WTC11 (cell line): ENCODE data around the gene GPR63. TPM values are rescaled to one million over a fixed set of nuclear protein-coding genes. Genes with fewer than 3 reads are reported as not detected.

Experiments
- ATAC-seq: fragments of 200-7000 bp; cut with Tn5 transposase; 2 replicates; pipeline ENCODE4 v1.10.0; 2021; ENCODE audit warnings: mild to moderate bottlenecking, moderate library complexity
- CTCF ChIA-PET: fragments of 300-600 bp; sonication (Branson Sonifier 250); formaldehyde crosslinking; loops from one replicate; lab custom pipeline; 2021; ENCODE audit warnings: antibody characterized with exemption; lab: Charles Lee
- POLR2A ChIA-PET: fragments of 350-600 bp; sonication (Branson Sonifier 250); formaldehyde crosslinking; loops from one replicate; lab custom pipeline; 2021; ENCODE audit warnings: antibody characterized with exemption; lab: Charles Lee
- DNase-seq: peaks from one replicate; pipeline ENCODE4 v3.0.0; 2021; ENCODE audit warnings: low spot score
- H3K27ac Mint-ChIP-seq: 2 replicates; pipeline ENCODE4 v1.8.0; 2021; ENCODE audit warnings: mixed read lengths
- H3K27me3 Mint-ChIP-seq: 2 replicates; pipeline ENCODE4 v1.8.0; 2021; ENCODE audit warnings: low read depth, mild to moderate bottlenecking, moderate library complexity, mixed read lengths
- H3K36me3 Mint-ChIP-seq: 2 replicates; pipeline ENCODE4 v1.8.0; 2021; ENCODE audit warnings: mixed read lengths
- H3K4me1 Mint-ChIP-seq: 2 replicates; pipeline ENCODE4 v1.8.0; 2022; ENCODE audit warnings: mixed read lengths
- H3K4me3 Mint-ChIP-seq: 2 replicates; pipeline ENCODE4 v1.8.0; 2021; ENCODE audit warnings: mild to moderate bottlenecking, moderate library complexity, mixed read lengths
- H3K9me3 Mint-ChIP-seq: 2 replicates; pipeline ENCODE4 v1.8.0; 2021; ENCODE audit warnings: mixed read lengths
- ATF1 ChIP-seq: sonication (generic); formaldehyde crosslinking; IDR thresholded peaks from 2 replicates; pipeline ENCODE4 v1.8.1; 2023; ENCODE audit warnings: mild to moderate bottlenecking, moderate library complexity, missing genetic modification reagents
- ESRRA ChIP-seq: sonication (generic); formaldehyde crosslinking; IDR thresholded peaks from 2 replicates; pipeline ENCODE4 v1.8.1; 2022; ENCODE audit warnings: mild to moderate bottlenecking, missing genetic modification reagents, borderline replicate concordance
- FOXJ3 ChIP-seq: sonication (generic); formaldehyde crosslinking; IDR thresholded peaks from 2 replicates; pipeline ENCODE4 v1.9.0; 2021; ENCODE audit warnings: missing genetic modification reagents, mild to moderate bottlenecking, borderline replicate concordance
- FOXP1 ChIP-seq: sonication (generic); formaldehyde crosslinking; IDR thresholded peaks from 2 replicates; pipeline ENCODE4 v1.8.0; 2022; ENCODE audit warnings: missing genetic modification reagents, mild to moderate bottlenecking, moderate library complexity, borderline replicate concordance
- NFE2L1 ChIP-seq: sonication (generic); formaldehyde crosslinking; IDR thresholded peaks from 2 replicates; pipeline ENCODE4 v1.8.1; 2023; ENCODE audit warnings: missing genetic modification reagents
- NR2C2 ChIP-seq: sonication (generic); formaldehyde crosslinking; IDR thresholded peaks from 2 replicates; pipeline ENCODE4 v1.8.0; 2022; ENCODE audit warnings: mild to moderate bottlenecking, missing genetic modification reagents
- NR3C1 ChIP-seq: sonication (generic); formaldehyde crosslinking; conservative IDR thresholded peaks from 2 replicates; pipeline ENCODE4 v1.8.1; 2023; ENCODE audit warnings: low read depth, mild to moderate bottlenecking, missing genetic modification reagents
- RELA ChIP-seq: sonication (generic); formaldehyde crosslinking; IDR thresholded peaks from 2 replicates; pipeline ENCODE4 v1.8.1; 2022; ENCODE audit warnings: missing genetic modification reagents, mild to moderate bottlenecking, borderline replicate concordance
- SMAD3 ChIP-seq: sonication (generic); formaldehyde crosslinking; IDR thresholded peaks from 2 replicates; pipeline ENCODE4 v1.8.0; 2022; ENCODE audit warnings: missing genetic modification reagents, mild to moderate bottlenecking, borderline replicate concordance
- TCF7 ChIP-seq: sonication (generic); formaldehyde crosslinking; IDR thresholded peaks from 2 replicates; pipeline ENCODE4 v1.8.0; 2022; ENCODE audit warnings: mild to moderate bottlenecking, low read depth, missing genetic modification reagents, moderate library complexity
- TEAD4 ChIP-seq: sonication (generic); formaldehyde crosslinking; IDR thresholded peaks from 2 replicates; pipeline ENCODE4 v1.8.0; 2022; ENCODE audit warnings: mild to moderate bottlenecking, missing genetic modification reagents
- ZNF121 ChIP-seq: sonication (generic); formaldehyde crosslinking; IDR thresholded peaks from 2 replicates; pipeline ENCODE4 v1.8.0; 2023; ENCODE audit warnings: missing genetic modification reagents
- ZNF219 ChIP-seq: sonication (generic); formaldehyde crosslinking; IDR thresholded peaks from 2 replicates; pipeline ENCODE4 v1.8.0; 2023; ENCODE audit warnings: missing genetic modification reagents, mild to moderate bottlenecking, borderline replicate concordance
- total RNA-seq: library from RNA; stranded (reverse); gene quantifications from 3 replicates; pipeline ENCODE4 v1.2.3, GENCODE V29; 2021
- TF ChIP-seq, protein P1 (sequence below): sonication (generic); formaldehyde crosslinking; conservative IDR thresholded peaks from 2 replicates; pipeline ENCODE4 v1.8.1; 2022; ENCODE audit warnings: mild to moderate bottlenecking, missing genetic modification reagents
- TF ChIP-seq, protein P2 (sequence below): fragments of 250-450 bp; sonication (Bioruptor Pico); IDR thresholded peaks from 2 replicates; pipeline ENCODE4 v1.9.0; 2021; ENCODE audit warnings: mild to moderate bottlenecking
- TF ChIP-seq, protein P3 (sequence below): fragments of 250-450 bp; sonication (Bioruptor Pico); IDR thresholded peaks from 2 replicates; pipeline ENCODE4 v1.8.0; 2021; ENCODE audit warnings: mild to moderate bottlenecking
- TF ChIP-seq, protein P4 (sequence below): fragments of 250-450 bp; sonication (Bioruptor Pico); IDR thresholded peaks from 2 replicates; pipeline ENCODE4 v1.9.0; 2021; ENCODE audit warnings: mild to moderate bottlenecking, borderline replicate concordance
- TF ChIP-seq, protein P5 (sequence below): fragments of 250-450 bp; sonication (Bioruptor Pico); conservative IDR thresholded peaks from 2 replicates; pipeline ENCODE4 v1.9.0; 2021; ENCODE audit warnings: mild to moderate bottlenecking
- TF ChIP-seq, protein P6 (sequence below): fragments of 250-450 bp; sonication (Bioruptor Pico); IDR thresholded peaks from 2 replicates; pipeline ENCODE4 v1.9.0; 2021; ENCODE audit warnings: mild to moderate bottlenecking
- TF ChIP-seq, protein P7 (sequence below): sonication (generic); formaldehyde crosslinking; IDR thresholded peaks from 2 replicates; pipeline ENCODE4 v1.8.1; 2022; ENCODE audit warnings: low read depth, missing genetic modification reagents, borderline replicate concordance

Gene GPR63
- total RNA-seq, 1 experiment from 2014 or later: 7.8 TPM

DNA sequence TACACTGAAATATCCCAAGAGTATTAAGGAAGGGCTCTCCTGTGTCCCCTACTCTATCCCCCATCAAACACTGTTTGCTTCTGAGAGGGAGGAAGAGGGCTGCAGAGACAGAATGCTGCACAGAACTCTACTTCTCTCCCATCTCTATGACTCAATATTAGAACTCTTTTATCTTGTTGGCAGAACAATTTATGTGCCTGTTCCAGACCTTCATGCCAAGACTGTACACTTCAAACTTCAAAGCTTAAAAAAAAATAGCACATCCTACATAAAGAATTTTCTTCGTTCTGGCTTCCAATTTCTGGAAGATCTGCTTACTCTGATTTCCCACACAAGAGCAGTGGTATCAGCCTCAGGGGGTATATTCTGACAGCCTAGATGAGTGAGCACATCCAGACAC lies 19.6 kb upstream of the GPR63 start:
- Mint-ChIP-seq H3K27ac (no peak overlapping the region), H3K4me1 (peaks cover 5% of the 10 kb centered on the region; the same call in 1 of the 2 replicates), H3K36me3 (peaks cover 19% of the 10 kb centered on the region), H3K4me3 (no peak overlapping the region), H3K9me3 (peaks cover 51% of the 10 kb centered on the region), H3K27me3 (peaks cover 4% of the 10 kb centered on the region; the same call in 1 of the 2 replicates)
- ChIA-PET POLR2A (no interaction called here), CTCF (no interaction called here)
- ATAC-seq: no peak
- no peak for DNase-seq
- no peak for TF ChIP-seq NR2C2
- TF ChIP-seq ATF1 (CRISPR knock-in tag): no peak
- no peak for TF ChIP-seq ZNF121 (CRISPR knock-in tag)
- TF ChIP-seq, protein P1, sequence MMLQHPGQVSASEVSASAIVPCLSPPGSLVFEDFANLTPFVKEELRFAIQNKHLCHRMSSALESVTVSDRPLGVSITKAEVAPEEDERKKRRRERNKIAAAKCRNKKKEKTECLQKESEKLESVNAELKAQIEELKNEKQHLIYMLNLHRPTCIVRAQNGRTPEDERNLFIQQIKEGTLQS (CRISPR knock-in tag): no peak
- TF ChIP-seq, protein P2, sequence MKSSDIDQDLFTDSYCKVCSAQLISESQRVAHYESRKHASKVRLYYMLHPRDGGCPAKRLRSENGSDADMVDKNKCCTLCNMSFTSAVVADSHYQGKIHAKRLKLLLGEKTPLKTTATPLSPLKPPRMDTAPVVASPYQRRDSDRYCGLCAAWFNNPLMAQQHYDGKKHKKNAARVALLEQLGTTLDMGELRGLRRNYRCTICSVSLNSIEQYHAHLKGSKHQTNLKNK: no peak
- TF ChIP-seq NFE2L1 (CRISPR knock-in tag): no peak
- no peak for TF ChIP-seq SMAD3 (CRISPR knock-in tag)
- TF ChIP-seq FOXP1 (CRISPR knock-in tag): no peak
- TF ChIP-seq, protein P3, sequence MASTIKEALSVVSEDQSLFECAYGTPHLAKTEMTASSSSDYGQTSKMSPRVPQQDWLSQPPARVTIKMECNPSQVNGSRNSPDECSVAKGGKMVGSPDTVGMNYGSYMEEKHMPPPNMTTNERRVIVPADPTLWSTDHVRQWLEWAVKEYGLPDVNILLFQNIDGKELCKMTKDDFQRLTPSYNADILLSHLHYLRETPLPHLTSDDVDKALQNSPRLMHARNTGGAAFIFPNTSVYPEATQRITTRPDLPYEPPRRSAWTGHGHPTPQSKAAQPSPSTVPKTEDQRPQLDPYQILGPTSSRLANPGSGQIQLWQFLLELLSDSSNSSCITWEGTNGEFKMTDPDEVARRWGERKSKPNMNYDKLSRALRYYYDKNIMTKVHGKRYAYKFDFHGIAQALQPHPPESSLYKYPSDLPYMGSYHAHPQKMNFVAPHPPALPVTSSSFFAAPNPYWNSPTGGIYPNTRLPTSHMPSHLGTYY (CRISPR knock-in tag): no peak
- no peak for TF ChIP-seq TCF7 (CRISPR knock-in tag)
- TF ChIP-seq TEAD4: no peak
- TF ChIP-seq, protein P4, sequence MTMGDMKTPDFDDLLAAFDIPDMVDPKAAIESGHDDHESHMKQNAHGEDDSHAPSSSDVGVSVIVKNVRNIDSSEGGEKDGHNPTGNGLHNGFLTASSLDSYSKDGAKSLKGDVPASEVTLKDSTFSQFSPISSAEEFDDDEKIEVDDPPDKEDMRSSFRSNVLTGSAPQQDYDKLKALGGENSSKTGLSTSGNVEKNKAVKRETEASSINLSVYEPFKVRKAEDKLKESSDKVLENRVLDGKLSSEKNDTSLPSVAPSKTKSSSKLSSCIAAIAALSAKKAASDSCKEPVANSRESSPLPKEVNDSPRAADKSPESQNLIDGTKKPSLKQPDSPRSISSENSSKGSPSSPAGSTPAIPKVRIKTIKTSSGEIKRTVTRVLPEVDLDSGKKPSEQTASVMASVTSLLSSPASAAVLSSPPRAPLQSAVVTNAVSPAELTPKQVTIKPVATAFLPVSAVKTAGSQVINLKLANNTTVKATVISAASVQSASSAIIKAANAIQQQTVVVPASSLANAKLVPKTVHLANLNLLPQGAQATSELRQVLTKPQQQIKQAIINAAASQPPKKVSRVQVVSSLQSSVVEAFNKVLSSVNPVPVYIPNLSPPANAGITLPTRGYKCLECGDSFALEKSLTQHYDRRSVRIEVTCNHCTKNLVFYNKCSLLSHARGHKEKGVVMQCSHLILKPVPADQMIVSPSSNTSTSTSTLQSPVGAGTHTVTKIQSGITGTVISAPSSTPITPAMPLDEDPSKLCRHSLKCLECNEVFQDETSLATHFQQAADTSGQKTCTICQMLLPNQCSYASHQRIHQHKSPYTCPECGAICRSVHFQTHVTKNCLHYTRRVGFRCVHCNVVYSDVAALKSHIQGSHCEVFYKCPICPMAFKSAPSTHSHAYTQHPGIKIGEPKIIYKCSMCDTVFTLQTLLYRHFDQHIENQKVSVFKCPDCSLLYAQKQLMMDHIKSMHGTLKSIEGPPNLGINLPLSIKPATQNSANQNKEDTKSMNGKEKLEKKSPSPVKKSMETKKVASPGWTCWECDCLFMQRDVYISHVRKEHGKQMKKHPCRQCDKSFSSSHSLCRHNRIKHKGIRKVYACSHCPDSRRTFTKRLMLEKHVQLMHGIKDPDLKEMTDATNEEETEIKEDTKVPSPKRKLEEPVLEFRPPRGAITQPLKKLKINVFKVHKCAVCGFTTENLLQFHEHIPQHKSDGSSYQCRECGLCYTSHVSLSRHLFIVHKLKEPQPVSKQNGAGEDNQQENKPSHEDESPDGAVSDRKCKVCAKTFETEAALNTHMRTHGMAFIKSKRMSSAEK: no peak
- no peak for TF ChIP-seq ESRRA (CRISPR knock-in tag)

DNA sequence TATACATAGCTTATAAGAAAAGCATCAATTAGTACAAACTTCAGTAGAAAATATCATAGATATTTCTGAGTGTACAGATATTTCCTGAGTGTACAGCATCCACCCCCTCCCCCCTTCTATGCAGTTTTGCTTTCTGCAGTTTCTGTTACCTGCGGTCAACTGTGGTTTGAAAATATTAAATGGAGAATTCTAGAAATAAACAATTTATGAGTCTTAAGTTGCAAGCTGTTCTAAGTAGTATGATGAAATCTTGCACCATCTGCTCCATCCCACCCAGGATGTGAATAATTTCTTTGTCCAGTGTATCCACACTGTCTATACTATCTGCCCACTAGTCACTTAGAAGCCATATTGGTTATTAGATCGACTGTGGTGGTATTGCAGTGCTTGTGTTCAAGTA lies 15.8 kb upstream of the GPR63 start:
- no peak for DNase-seq
- H3K4me3 Mint-ChIP-seq: no peak overlapping the region
- H3K4me1 Mint-ChIP-seq: 0 out of 2 replicates have a peak, but pooled peaks cover 2% of the 10 kb centered on the region
- H3K27me3 Mint-ChIP-seq: peaks cover 4% of the 10 kb centered on the region; the same call in 1 of the 2 replicates
- CTCF ChIA-PET: no interaction called here
- no peak overlapping the region for H3K27ac Mint-ChIP-seq
- no peak for ATAC-seq
- POLR2A ChIA-PET: no interaction called here
- TF ChIP-seq NFE2L1 (CRISPR knock-in tag): no peak
- TF ChIP-seq, protein P5, sequence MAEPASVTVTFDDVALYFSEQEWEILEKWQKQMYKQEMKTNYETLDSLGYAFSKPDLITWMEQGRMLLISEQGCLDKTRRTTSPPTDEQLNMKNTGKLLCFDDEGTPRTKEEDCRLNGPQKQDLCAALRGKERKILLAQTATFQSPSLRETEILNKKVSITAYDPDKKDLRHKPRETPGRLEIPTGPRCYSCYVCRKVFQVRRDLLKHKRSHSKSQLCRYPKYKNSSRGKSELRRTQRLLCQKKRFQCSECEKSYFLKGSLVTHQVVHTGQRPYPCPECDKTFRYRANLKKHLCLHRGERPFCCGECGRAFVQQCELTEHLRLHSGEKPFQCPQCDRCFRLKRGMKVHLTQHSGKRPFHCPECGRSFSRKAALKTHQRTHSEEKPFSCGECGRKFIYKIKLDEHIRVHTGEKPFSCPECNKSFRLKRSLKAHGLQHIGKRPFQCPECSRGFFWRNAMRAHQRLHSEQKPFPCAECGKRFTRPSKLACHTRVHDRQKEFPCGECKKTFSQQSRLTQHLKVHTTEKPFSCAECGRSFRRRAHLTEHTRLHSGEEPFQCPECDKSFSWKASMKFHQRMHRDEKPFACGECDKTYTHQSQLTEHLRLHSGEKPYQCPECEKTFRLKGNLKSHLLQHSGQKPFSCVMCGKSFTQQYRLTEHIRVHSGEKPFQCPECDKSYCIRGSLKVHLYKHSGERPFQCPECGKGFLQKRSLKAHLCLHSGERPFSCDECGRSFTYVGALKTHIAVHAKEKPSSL (CRISPR knock-in tag): no peak
- TF ChIP-seq NR3C1 (CRISPR knock-in tag): no peak
- TF ChIP-seq, protein P6, sequence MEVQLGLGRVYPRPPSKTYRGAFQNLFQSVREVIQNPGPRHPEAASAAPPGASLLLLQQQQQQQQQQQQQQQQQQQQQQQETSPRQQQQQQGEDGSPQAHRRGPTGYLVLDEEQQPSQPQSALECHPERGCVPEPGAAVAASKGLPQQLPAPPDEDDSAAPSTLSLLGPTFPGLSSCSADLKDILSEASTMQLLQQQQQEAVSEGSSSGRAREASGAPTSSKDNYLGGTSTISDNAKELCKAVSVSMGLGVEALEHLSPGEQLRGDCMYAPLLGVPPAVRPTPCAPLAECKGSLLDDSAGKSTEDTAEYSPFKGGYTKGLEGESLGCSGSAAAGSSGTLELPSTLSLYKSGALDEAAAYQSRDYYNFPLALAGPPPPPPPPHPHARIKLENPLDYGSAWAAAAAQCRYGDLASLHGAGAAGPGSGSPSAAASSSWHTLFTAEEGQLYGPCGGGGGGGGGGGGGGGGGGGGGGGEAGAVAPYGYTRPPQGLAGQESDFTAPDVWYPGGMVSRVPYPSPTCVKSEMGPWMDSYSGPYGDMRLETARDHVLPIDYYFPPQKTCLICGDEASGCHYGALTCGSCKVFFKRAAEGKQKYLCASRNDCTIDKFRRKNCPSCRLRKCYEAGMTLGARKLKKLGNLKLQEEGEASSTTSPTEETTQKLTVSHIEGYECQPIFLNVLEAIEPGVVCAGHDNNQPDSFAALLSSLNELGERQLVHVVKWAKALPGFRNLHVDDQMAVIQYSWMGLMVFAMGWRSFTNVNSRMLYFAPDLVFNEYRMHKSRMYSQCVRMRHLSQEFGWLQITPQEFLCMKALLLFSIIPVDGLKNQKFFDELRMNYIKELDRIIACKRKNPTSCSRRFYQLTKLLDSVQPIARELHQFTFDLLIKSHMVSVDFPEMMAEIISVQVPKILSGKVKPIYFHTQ: no peak
- no peak for TF ChIP-seq FOXJ3 (CRISPR knock-in tag)
- TF ChIP-seq, protein P7, sequence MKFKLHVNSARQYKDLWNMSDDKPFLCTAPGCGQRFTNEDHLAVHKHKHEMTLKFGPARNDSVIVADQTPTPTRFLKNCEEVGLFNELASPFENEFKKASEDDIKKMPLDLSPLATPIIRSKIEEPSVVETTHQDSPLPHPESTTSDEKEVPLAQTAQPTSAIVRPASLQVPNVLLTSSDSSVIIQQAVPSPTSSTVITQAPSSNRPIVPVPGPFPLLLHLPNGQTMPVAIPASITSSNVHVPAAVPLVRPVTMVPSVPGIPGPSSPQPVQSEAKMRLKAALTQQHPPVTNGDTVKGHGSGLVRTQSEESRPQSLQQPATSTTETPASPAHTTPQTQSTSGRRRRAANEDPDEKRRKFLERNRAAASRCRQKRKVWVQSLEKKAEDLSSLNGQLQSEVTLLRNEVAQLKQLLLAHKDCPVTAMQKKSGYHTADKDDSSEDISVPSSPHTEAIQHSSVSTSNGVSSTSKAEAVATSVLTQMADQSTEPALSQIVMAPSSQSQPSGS (CRISPR knock-in tag): no peak
- no peak for TF ChIP-seq ZNF219 (CRISPR knock-in tag)
- no peak for TF ChIP-seq RELA (CRISPR knock-in tag)
- H3K9me3 Mint-ChIP-seq: peaks cover 23% of the 10 kb centered on the region
- H3K36me3 Mint-ChIP-seq: no peaks in the 10 kb centered on the region
